GM12878 (cell line): ENCODE results near the gene SPTBN1. TPM values are rescaled to one million over a fixed set of nuclear protein-coding genes. Genes with fewer than 3 reads are reported as not detected.

Experiments
- ATAC-seq: fragments of 200-7000 bp; cut with Tn5 transposase; 3 replicates; pipeline ENCODE4 v1.9.1; 2020; ENCODE audit warnings: mild to moderate bottlenecking, moderate library complexity
- BruUV-seq: library from RNA; stranded (reverse); fragments of 400-500 nt; replicated peaks from 2 replicates; lab custom pipeline; 2021; lab: Mats Ljungman, UMichigan
- CTCF ChIA-PET: fragments of 300-600 bp; sonication (Branson Sonifier 250); formaldehyde crosslinking; extraction: SDS; loops from one replicate; lab custom pipeline; 2021; ENCODE audit warnings: inconsistent platforms; lab: Yijun Ruan, JAX
- POLR2A ChIA-PET: fragments of 350-600 bp; formaldehyde crosslinking; extraction: SDS; loops from one replicate; lab custom pipeline; 2021; ENCODE audit warnings: inconsistent platforms; lab: Charles Lee
- RAD21 ChIA-PET: fragments of 300-600 bp; sonication (Branson Sonifier 250); formaldehyde crosslinking; loops from one replicate; lab custom pipeline; 2023; ENCODE audit warnings: antibody characterized with exemption; ENCODE audit not compliant: unreplicated experiment; lab: Charles Lee
- SMC1A ChIA-PET: fragments of 300-600 bp; sonication (Branson Sonifier 250); formaldehyde crosslinking; loops from one replicate; lab custom pipeline; 2023; ENCODE audit not compliant: unreplicated experiment, uncharacterized antibody; lab: Charles Lee
- DNase-seq: peaks from one replicate; pipeline ENCODE4 v3.0.0-alpha.2; 2011; ENCODE audit warnings: low read depth, low spot score
- FAIRE-seq: peaks from 3 replicates; lab custom pipeline; 2011; peaks lifted over from hg19 to GRCh38; lab: Jason Lieb, UNC
- H2AFZ ChIP-seq: 2 replicates; pipeline ENCODE4 v1.6.0; 2011; ENCODE audit warnings: low read depth, low read length, control low read depth; ENCODE audit not compliant: control insufficient read depth
- H3K27ac ChIP-seq: 2 replicates; pipeline ENCODE4 v1.5.1; 2011; ENCODE audit warnings: control low read depth; ENCODE audit not compliant: control insufficient read depth, insufficient read depth
- H3K27me3 ChIP-seq, 2 experiments: replicated peaks in 1 of 2; 2 replicates each; pipeline versions ENCODE4 v1.6.0 to v1.6.1; 2011; ENCODE audit warnings: low read length in 1 of 2; ENCODE audit not compliant: control insufficient read depth in 2 of 2, insufficient read depth in 2 of 2
- H3K36me3 ChIP-seq, 2 experiments: 2 replicates each; pipeline ENCODE4 v1.5.1; 2011; ENCODE audit warnings: low read length in 1 of 2; ENCODE audit not compliant: control insufficient read depth in 2 of 2, insufficient read depth in 2 of 2
- H3K4me1 ChIP-seq: 2 replicates; pipeline ENCODE4 v1.6.1; 2011; ENCODE audit warnings: mild to moderate bottlenecking, low read length, moderate library complexity, mixed read lengths; ENCODE audit not compliant: control insufficient read depth, insufficient read depth
- H3K4me2 ChIP-seq: 2 replicates; pipeline ENCODE4 v1.6.0; 2011; ENCODE audit warnings: control low read depth; ENCODE audit not compliant: control insufficient read depth, insufficient read depth
- H3K4me3 ChIP-seq: fragments of 200-600 bp; sonication (generic); 2 replicates; pipeline ENCODE4 v1.5.1; 2016
- H3K79me2 ChIP-seq: 2 replicates; pipeline ENCODE4 v1.6.0; 2011; ENCODE audit warnings: low read length; ENCODE audit not compliant: control insufficient read depth, insufficient read depth
- H3K9ac ChIP-seq: 2 replicates; pipeline ENCODE4 v1.8.0; 2011; ENCODE audit warnings: low read length, control low read depth, mixed read lengths; ENCODE audit not compliant: control insufficient read depth, insufficient read depth
- H3K9me3 ChIP-seq: replicated peaks from 3 replicates; pipeline ENCODE4 v1.5.1; 2011; ENCODE audit warnings: mild to moderate bottlenecking, low read length; ENCODE audit not compliant: control insufficient read depth, insufficient read depth
- H4K20me1 ChIP-seq: 2 replicates; pipeline ENCODE4 v1.6.0; 2011; ENCODE audit not compliant: control insufficient read depth, insufficient read depth
- ASH2L ChIP-seq: fragments of 300-600, 200-600 bp; sonication (generic); IDR thresholded peaks from 2 replicates; pipeline ENCODE4 v1.6.1; 2017; ENCODE audit warnings: low read depth, mild to moderate bottlenecking, borderline replicate concordance
- ATF7 ChIP-seq: fragments of 450-650 bp; IDR thresholded peaks from 2 replicates; pipeline ENCODE4 v1.6.1; 2016; ENCODE audit warnings: low read depth, mild to moderate bottlenecking
- BCLAF1 ChIP-seq: fragments of 450-650 bp; IDR thresholded peaks from 2 replicates; pipeline ENCODE4 v1.6.1; 2017; ENCODE audit warnings: antibody characterized with exemption, mild to moderate bottlenecking, moderate library complexity
- BMI1 ChIP-seq: fragments of 450-650 bp; IDR thresholded peaks from 2 replicates; pipeline ENCODE4 v1.6.1; 2016; ENCODE audit warnings: mild to moderate bottlenecking, moderate library complexity, borderline replicate concordance
- ETV6 ChIP-seq, 2 experiments: fragments of 450-650 bp in 1 of 2; IDR thresholded peaks in 1 of 2; conservative IDR thresholded peaks in 1 of 2; 2 replicates each; pipeline ENCODE4 v1.6.1; 2014; ENCODE audit warnings: antibody characterized with exemption in 1 of 2, borderline replicate concordance in 1 of 2, low read depth in 1 of 2, mild to moderate bottlenecking in 1 of 2, moderate library complexity in 1 of 2
- HDAC6 ChIP-seq: fragments of 200-600 bp; sonication (generic); IDR thresholded peaks from one replicate; pipeline ENCODE4 v1.8.0; 2017; ENCODE audit warnings: antibody characterized with exemption; ENCODE audit not compliant: unreplicated experiment
- IRF4 ChIP-seq: IDR thresholded peaks from 2 replicates; pipeline ENCODE4 v1.6.1; 2011; ENCODE audit warnings: low read depth, low read length
- NR2F1 ChIP-seq: fragments of 450-650 bp; conservative IDR thresholded peaks from 2 replicates; pipeline ENCODE4 v1.6.1; 2017; ENCODE audit warnings: mild to moderate bottlenecking
- POLR2A ChIP-seq: IDR thresholded peaks from 2 replicates; pipeline ENCODE4 v1.6.1; 2011; ENCODE audit warnings: low read depth, mild to moderate bottlenecking, low read length
- SMAD5 ChIP-seq: IDR thresholded peaks from 2 replicates; pipeline ENCODE4 v1.6.1; 2016; ENCODE audit warnings: antibody characterized with exemption, low read depth
- TAF1 ChIP-seq: IDR thresholded peaks from 2 replicates; pipeline ENCODE4 v1.6.1; 2011; ENCODE audit warnings: mild to moderate bottlenecking, low read depth, low read length, borderline replicate concordance
- TCF12 ChIP-seq: IDR thresholded peaks from 2 replicates; pipeline ENCODE4 v1.6.1; 2011; ENCODE audit warnings: low read depth, mild to moderate bottlenecking, low read length
- TCF3 ChIP-seq: IDR thresholded peaks from 2 replicates; pipeline ENCODE4 v1.6.1; 2012; ENCODE audit warnings: low read depth, mild to moderate bottlenecking, low read length, borderline replicate concordance; ENCODE audit not compliant: insufficient read depth
- YY1 ChIP-seq: IDR thresholded peaks from 2 replicates; pipeline ENCODE4 v1.6.1; 2011; ENCODE audit warnings: low read depth, mild to moderate bottlenecking, low read length
- WGBS: methylation state at CpG from one replicate; pipeline ENCODE4 v1.1.6; 2016; ENCODE audit warnings: low lambda C conversion rate; ENCODE audit not compliant: insufficient replicate concordance, insufficient coverage; ENCODE audit errors: missing lambda C conversion rate; 5-methylcytosine and 5-hydroxymethylcytosine counted together
- in situ Hi-C: fragments of 300-500 bp; cut with MboI; formaldehyde crosslinking; loops from 9 replicates; pipeline ENCODE4 v1.14.3; 2018; ENCODE audit warnings: mixed read lengths
- intact Hi-C: fragments of 100-400 bp; cut with micrococcal nuclease; formaldehyde crosslinking; loops from one replicate; pipeline ENCODE4 v1.14.2; 2022; ENCODE audit not compliant: unreplicated experiment
- polyA plus RNA-seq, 11 experiments: library from polyadenylated mRNA; depleted of rRNA in 4 of 11; unstranded in 6 of 11; stranded (reverse) in 5 of 11; fragments of >200 nt; fragmentation: Nextera tagmentation in 4 of 11; fragmentation: Illumina TruSeq in 1 of 11; extraction: Ambion mirVana in 4 of 11; extraction: Trizol in 1 of 11; gene quantifications; 1 replicate in 1 of 11; 2 replicates in 10 of 11; pipeline versions ENCODE4 v1.2.1 to v1.2.3, GENCODE V29; 2011 to 2016; ENCODE audit warnings: inconsistent platforms in 2 of 11, missing spikeins in 2 of 11, low read depth in 1 of 11
- total RNA-seq, 4 experiments: library from RNA; depleted of rRNA in 3 of 4; stranded (reverse); fragments of >200 nt in 3 of 4; fragmentation: Illumina TruSeq in 1 of 4; extraction: Trizol in 1 of 4; gene quantifications; 2 replicates each; pipeline versions ENCODE4 v1.2.1 to v1.2.3, GENCODE V29; 2013 to 2021

Gene SPTBN1
- total and polyA plus RNA-seq, 10 of the 15 experiments (the other 5 are each of a cell fraction or from before 2014, with no cell fraction given), result 20.6 to 154 (median 76.7) TPM

- ChIA-PET RAD21 (interaction anchor here (0.6 to 2.4 kb wide), 7 partner anchors 14 to 126 kb away, joined by 3 to 10 read pairs (median 4); no protein-coding TSS in a partner anchor), POLR2A (interaction anchor here (1.1 to 5.8 kb wide), 3 partner anchors 9 to 29 kb away, joined by 3 to 51 read pairs (median 3); no protein-coding TSS in a partner anchor), CTCF (interaction anchor here (1.5 to 4.2 kb wide), 3 partner anchors 8 to 153 kb away, joined by 4 to 15 read pairs (median 8); no protein-coding TSS in a partner anchor), SMC1A (interaction anchor here (0.7 to 1.4 kb wide), 7 partner anchors 8 to 83 kb away, joined by 3 to 10 read pairs (median 3); no protein-coding TSS in a partner anchor)
- Histone ChIP-seq H3K79me2 (no peaks in the 10 kb centered on the region), H3K27ac (no peak overlapping the region), H2AFZ (no peak overlapping the region), H3K36me3 (no peaks in the 10 kb centered on the region), H3K27me3 (no peaks in the 10 kb centered on the region), H3K9me3 (no peaks in the 10 kb centered on the region), H3K4me2 (peak overlapping the region; percentile 54; the same call in 1 of the 2 replicates), H3K4me1 (peaks cover 17% of the 10 kb centered on the region), H4K20me1 (no peaks in the 10 kb centered on the region), H3K9ac (no peak overlapping the region), H3K4me3 (no peak overlapping the region)
- ATAC-seq, result peak; percentile 58
- BruUV-seq, result no TSS peak
- WGBS, result 68% methylated on average over 4 of the region's 4 CpGs
- intact Hi-C loops (no loop called here), in situ Hi-C loops (no loop called here)
- FAIRE-seq, result no peak
- TF ChIP-seq POLR2A (no peak), IRF4 (no peak), BMI1 (no peak), NR2F1 (no peak), ASH2L (no peak), YY1 (peak; percentile 53; the same call in 1 of the 2 replicates), TCF3 (peak; percentile 56; the same call in 1 of the 2 replicates), SMAD5 (no peak), TAF1 (no peak), ATF7 (no peak), HDAC6 (no peak), BCLAF1 (no peak), TCF12 (peak; percentile 74), ETV6 (conservative IDR thresholded peaks at IDR 0.05 in 1 of 2, IDR thresholded peaks at IDR 0.05 in 1 of 2; ENCODE audit: borderline replicate concordance in 1 of 2, low read depth in 1 of 2) (no peak)
- no peak for DNase-seq
These were observed 95.1 kb downstream of the SPTBN1 start for GRCh38 chr2:54551123-54551756.
